ENCODE results near the gene COG5.

COG5 gene

GRCh38 chr7:107396990-107397389, 166.7 kb downstream of the COG5 start:
- Histone ChIP-seq H3K4me1 (no peaks in the 10 kb centered on the region), H3K27me3 (ENCODE audit: low read depth) (no peaks in the 10 kb centered on the region), H3K4me3 (no peak overlapping the region), H3K36me3 (replicated peaks) (no peaks in the 10 kb centered on the region), H3K9me3 (no peaks in the 10 kb centered on the region)
- no peak for DNase-seq (ENCODE audit: low spot score in 2 of 2)
- in situ Hi-C loops (cut with MboI; ENCODE audit: low sequenced_read_pairs): no loop called here

DNA sequence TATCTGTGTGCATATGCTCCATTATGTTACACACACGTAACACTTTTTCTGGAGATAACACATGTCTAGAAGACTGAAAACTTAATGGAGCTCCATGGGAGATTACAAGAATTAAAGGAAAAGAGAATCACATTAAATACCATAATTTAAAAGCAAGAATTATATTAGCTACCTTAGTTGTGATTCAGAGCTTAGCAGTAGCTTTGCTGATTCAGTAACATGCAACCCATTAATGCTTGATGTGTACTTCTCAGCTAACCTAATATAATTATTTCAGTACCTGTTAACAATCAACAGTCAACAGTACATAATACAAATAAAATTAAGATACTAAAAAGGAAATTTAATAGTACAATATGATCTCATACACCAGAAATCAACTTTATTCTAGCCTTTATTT, 167.6 kb downstream of the COG5 start:
- Histone ChIP-seq H3K4me3 (no peak overlapping the region), H3K36me3 (replicated peaks) (no peaks in the 10 kb centered on the region), H3K27me3 (ENCODE audit: low read depth) (no peaks in the 10 kb centered on the region), H3K9me3 (no peaks in the 10 kb centered on the region), H3K4me1 (peaks cover 5% of the 10 kb centered on the region)
- no peak for DNase-seq (ENCODE audit: low spot score in 2 of 2)
- in situ Hi-C loops (cut with MboI; ENCODE audit: low sequenced_read_pairs): no loop called here

- no peaks in the 10 kb centered on the region for H3K27me3 ChIP-seq (ENCODE audit: low read depth)
- in situ Hi-C loops (cut with MboI; ENCODE audit: low sequenced_read_pairs): no loop called here
- no peak overlapping the region for H3K4me3 ChIP-seq
- no peaks in the 10 kb centered on the region for H3K36me3 ChIP-seq (replicated peaks)
- H3K4me1 ChIP-seq: peaks cover 12% of the 10 kb centered on the region
- no peak for DNase-seq (ENCODE audit: low spot score in 2 of 2)
- no peaks in the 10 kb centered on the region for H3K9me3 ChIP-seq
Measured at GRCh38 chr7:107394831-107395230, 168.9 kb downstream of the COG5 start.

GRCh38 chr7:107394276-107394675, 169.4 kb downstream of the COG5 start:
- no peak for DNase-seq (ENCODE audit: low spot score in 2 of 2)
- H3K4me1 ChIP-seq: peaks cover 12% of the 10 kb centered on the region
- H3K9me3 ChIP-seq: no peaks in the 10 kb centered on the region
- in situ Hi-C loops (cut with MboI; ENCODE audit: low sequenced_read_pairs): no loop called here
- no peaks in the 10 kb centered on the region for H3K36me3 ChIP-seq (replicated peaks)
- H3K27me3 ChIP-seq (ENCODE audit: low read depth): no peaks in the 10 kb centered on the region
- H3K4me3 ChIP-seq: no peak overlapping the region

DNA sequence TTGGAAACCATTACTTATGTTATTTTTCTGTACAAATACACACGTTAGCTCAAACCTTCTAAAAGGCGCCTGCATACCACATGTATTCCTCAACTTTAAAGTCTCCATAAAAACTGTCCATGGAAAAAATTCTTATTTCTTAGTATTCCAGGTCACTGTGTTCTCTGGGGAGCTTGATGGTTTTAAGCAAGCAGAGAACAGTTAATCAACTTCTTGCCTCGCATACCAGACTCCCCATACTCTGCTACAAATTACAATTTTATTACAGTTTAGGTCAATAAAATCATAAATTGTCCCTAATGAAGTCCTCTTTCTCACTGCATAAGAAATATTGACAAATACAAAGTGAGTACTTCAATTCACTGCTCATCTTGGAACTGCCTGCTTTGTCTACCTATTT, 170.9 kb downstream of the COG5 start:
- no peak for DNase-seq (ENCODE audit: low spot score in 2 of 2)
- peaks cover 12% of the 10 kb centered on the region for H3K4me1 ChIP-seq
- no peaks in the 10 kb centered on the region for H3K27me3 ChIP-seq (ENCODE audit: low read depth)
- no peaks in the 10 kb centered on the region for H3K36me3 ChIP-seq (replicated peaks)
- H3K4me3 ChIP-seq: no peak overlapping the region
- no peaks in the 10 kb centered on the region for H3K9me3 ChIP-seq
- in situ Hi-C loops (cut with MboI; ENCODE audit: low sequenced_read_pairs): no loop called here

GRCh38 chr7:107390916-107391315, 172.8 kb downstream of the COG5 start:
- DNase-seq (ENCODE audit: low spot score in 2 of 2): peak; percentile 32 to 51

GRCh38 chr7:107388604-107389003, 175.1 kb downstream of the COG5 start:
- H3K4me3 ChIP-seq: no peak overlapping the region
- no peaks in the 10 kb centered on the region for H3K9me3 ChIP-seq
- no peak for DNase-seq (ENCODE audit: low spot score in 2 of 2)
- in situ Hi-C loops (cut with MboI; ENCODE audit: low sequenced_read_pairs): no loop called here
- H3K27me3 ChIP-seq (ENCODE audit: low read depth): no peaks in the 10 kb centered on the region
- no peaks in the 10 kb centered on the region for H3K36me3 ChIP-seq (replicated peaks)
- peaks cover 19% of the 10 kb centered on the region for H3K4me1 ChIP-seq

More at GRCh38 chr7:107390916-107391315, 172.8 kb downstream of the COG5 start:
- Histone ChIP-seq H3K4me3 (no peak overlapping the region), H3K27me3 (ENCODE audit: low read depth) (no peaks in the 10 kb centered on the region), H3K4me1 (peaks cover 14% of the 10 kb centered on the region), H3K9me3 (no peaks in the 10 kb centered on the region), H3K36me3 (replicated peaks) (no peaks in the 10 kb centered on the region)
- in situ Hi-C loops (cut with MboI; ENCODE audit: low sequenced_read_pairs): no loop called here

- in situ Hi-C loops (cut with MboI; ENCODE audit: low sequenced_read_pairs): no loop called here
- Histone ChIP-seq H3K4me3 (no peak overlapping the region), H3K36me3 (replicated peaks) (no peaks in the 10 kb centered on the region), H3K27me3 (ENCODE audit: low read depth) (no peaks in the 10 kb centered on the region), H3K9me3 (no peaks in the 10 kb centered on the region), H3K4me1 (peaks cover 19% of the 10 kb centered on the region)
- DNase-seq (ENCODE audit: low spot score in 2 of 2): no peak
Measured at GRCh38 chr7:107387573-107388219, 176.0 kb downstream of the COG5 start.

DNA sequence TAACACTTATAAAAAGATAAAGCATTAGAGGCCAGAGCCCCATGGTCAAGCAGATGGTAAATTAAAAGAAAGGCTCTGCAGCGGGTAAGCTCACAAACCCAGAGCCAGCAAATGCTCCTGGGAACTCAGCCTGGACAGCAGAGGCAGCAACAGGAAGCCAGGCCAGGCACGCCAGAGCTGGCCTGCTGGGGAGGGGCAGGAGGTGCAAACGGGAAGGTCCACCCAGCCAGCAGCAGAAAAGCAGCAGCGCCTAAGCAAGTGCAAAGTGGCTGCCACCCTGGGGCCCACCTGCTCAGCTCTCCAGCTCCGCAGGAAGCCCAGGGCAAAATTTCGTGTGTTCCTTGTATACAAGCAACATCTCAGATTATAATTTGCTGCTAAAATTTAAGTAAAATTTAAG, 176.6 kb downstream of the COG5 start:
- Histone ChIP-seq H3K4me3 (no peak overlapping the region), H3K9me3 (no peaks in the 10 kb centered on the region), H3K27me3 (ENCODE audit: low read depth) (no peaks in the 10 kb centered on the region), H3K4me1 (peaks cover 19% of the 10 kb centered on the region), H3K36me3 (replicated peaks) (no peaks in the 10 kb centered on the region)
- in situ Hi-C loops (cut with MboI; ENCODE audit: low sequenced_read_pairs): no loop called here
- no peak for DNase-seq (ENCODE audit: low spot score in 2 of 2)

- H3K9me3 ChIP-seq: no peaks in the 10 kb centered on the region
- peaks cover 19% of the 10 kb centered on the region for H3K4me1 ChIP-seq
- no peaks in the 10 kb centered on the region for H3K36me3 ChIP-seq (replicated peaks)
- no peak overlapping the region for H3K4me3 ChIP-seq
- in situ Hi-C loops (cut with MboI; ENCODE audit: low sequenced_read_pairs): no loop called here
- DNase-seq (ENCODE audit: low spot score in 2 of 2): no peak
- no peaks in the 10 kb centered on the region for H3K27me3 ChIP-seq (ENCODE audit: low read depth)
Measured at GRCh38 chr7:107386548-107387102, 177.1 kb downstream of the COG5 start.

DNA sequence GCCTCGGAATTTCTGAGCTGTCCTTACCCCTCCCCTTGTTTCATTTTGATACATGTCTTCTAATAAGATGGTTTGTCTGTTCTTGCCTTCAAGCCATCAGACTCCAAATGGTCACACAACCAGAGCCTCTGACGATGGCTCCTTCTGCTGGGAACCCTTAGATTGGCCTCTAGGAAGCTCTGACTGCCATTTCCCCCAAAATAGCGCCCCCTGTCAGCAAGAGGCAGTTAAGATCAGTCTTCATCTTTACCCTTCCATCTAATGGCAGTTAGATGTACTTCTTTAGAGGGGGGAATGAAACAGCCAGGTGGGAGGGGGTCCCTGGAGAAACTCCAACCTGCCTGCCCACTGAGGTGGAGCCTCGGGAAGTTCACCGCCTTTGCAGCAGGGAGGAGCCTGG, 179.7 kb downstream of the COG5 start:
- Histone ChIP-seq H3K27me3 (ENCODE audit: low read depth) (no peaks in the 10 kb centered on the region), H3K4me1 (peaks cover 7% of the 10 kb centered on the region), H3K36me3 (replicated peaks) (no peaks in the 10 kb centered on the region), H3K9me3 (no peaks in the 10 kb centered on the region; the same call in 1 of the 2 replicates), H3K4me3 (no peak overlapping the region)
- in situ Hi-C loops (cut with MboI; ENCODE audit: low sequenced_read_pairs): no loop called here
- DNase-seq (ENCODE audit: low spot score in 2 of 2): no peak

GRCh38 chr7:107383203-107383602, 180.5 kb downstream of the COG5 start:
- no peak for DNase-seq (ENCODE audit: low spot score in 2 of 2)
- Histone ChIP-seq H3K36me3 (replicated peaks) (no peaks in the 10 kb centered on the region), H3K9me3 (no peaks in the 10 kb centered on the region; the same call in 1 of the 2 replicates), H3K4me3 (no peak overlapping the region), H3K4me1 (peaks cover 7% of the 10 kb centered on the region), H3K27me3 (ENCODE audit: low read depth) (no peaks in the 10 kb centered on the region)
- in situ Hi-C loops (cut with MboI; ENCODE audit: low sequenced_read_pairs): no loop called here

- H3K4me1 ChIP-seq: peaks cover 7% of the 10 kb centered on the region
- in situ Hi-C loops (cut with MboI; ENCODE audit: low sequenced_read_pairs): no loop called here
- no peak overlapping the region for H3K4me3 ChIP-seq
- no peak for DNase-seq (ENCODE audit: low spot score in 2 of 2)
- no peaks in the 10 kb centered on the region; the same call in 1 of the 2 replicates for H3K9me3 ChIP-seq
- H3K36me3 ChIP-seq (replicated peaks): no peaks in the 10 kb centered on the region
- H3K27me3 ChIP-seq (ENCODE audit: low read depth): no peaks in the 10 kb centered on the region
Measured at GRCh38 chr7:107381453-107381852, 182.3 kb downstream of the COG5 start.

DNA sequence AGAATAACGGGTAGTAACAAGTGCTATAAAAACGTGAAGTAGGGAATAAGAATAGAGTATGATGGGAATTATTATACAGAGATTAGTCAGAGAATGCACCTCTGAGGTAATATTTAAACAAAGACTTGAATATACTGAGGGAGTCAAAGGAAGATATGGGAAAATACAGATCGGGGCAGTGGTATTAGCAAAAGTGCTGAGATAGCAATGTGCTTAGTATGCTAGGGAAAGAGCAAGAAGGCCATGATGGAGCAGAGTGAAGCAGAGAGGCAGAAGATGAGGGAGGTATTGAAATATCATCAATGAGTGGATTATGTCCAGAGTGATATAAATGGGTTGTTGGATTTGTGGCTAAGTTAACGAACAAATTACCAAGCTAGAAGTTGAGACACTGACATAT, 190.4 kb downstream of the COG5 start:
- Histone ChIP-seq H3K4me3 (no peak overlapping the region), H3K4me1 (no peaks in the 10 kb centered on the region), H3K9me3 (no peaks in the 10 kb centered on the region), H3K36me3 (replicated peaks) (no peaks in the 10 kb centered on the region), H3K27me3 (ENCODE audit: low read depth) (no peaks in the 10 kb centered on the region)
- DNase-seq (ENCODE audit: low spot score in 2 of 2): no peak
- in situ Hi-C loops (cut with MboI; ENCODE audit: low sequenced_read_pairs): no loop called here

GRCh38 chr7:107372298-107372697, 191.4 kb downstream of the COG5 start:
- H3K9me3 ChIP-seq: no peaks in the 10 kb centered on the region
- H3K36me3 ChIP-seq (replicated peaks): no peaks in the 10 kb centered on the region
- no peak for DNase-seq (ENCODE audit: low spot score in 2 of 2)
- in situ Hi-C loops (cut with MboI; ENCODE audit: low sequenced_read_pairs): no loop called here
- no peak overlapping the region for H3K4me3 ChIP-seq
- H3K27me3 ChIP-seq (ENCODE audit: low read depth): no peaks in the 10 kb centered on the region
- no peaks in the 10 kb centered on the region for H3K4me1 ChIP-seq

Measured in HAP-1 (cell line).